ENCODE results near the gene LRFN3.

- TF ChIP-seq CTCF (IDR thresholded peaks at IDR 0.05; ENCODE audit: low read depth, low read length, missing input control) (no peak), RAD21 (IDR thresholded peaks at IDR 0.05) (no peak), RXRA (IDR thresholded peaks at IDR 0.05) (no peak), REST (IDR thresholded peaks at IDR 0.05) (no peak), SP1 (IDR thresholded peaks at IDR 0.05) (no peak), JUND (IDR thresholded peaks at IDR 0.05) (no peak), EGR1 (IDR thresholded peaks at IDR 0.05; ENCODE audit: low read depth in 2 of 2) (no peak), FOXA1 (IDR thresholded peaks at IDR 0.05) (no peak), TAF1 (conservative IDR thresholded peaks at IDR 0.05) (no peak), MAX (IDR thresholded peaks at IDR 0.05) (no peak)
- TF ChIP-seq, protein P1, sequence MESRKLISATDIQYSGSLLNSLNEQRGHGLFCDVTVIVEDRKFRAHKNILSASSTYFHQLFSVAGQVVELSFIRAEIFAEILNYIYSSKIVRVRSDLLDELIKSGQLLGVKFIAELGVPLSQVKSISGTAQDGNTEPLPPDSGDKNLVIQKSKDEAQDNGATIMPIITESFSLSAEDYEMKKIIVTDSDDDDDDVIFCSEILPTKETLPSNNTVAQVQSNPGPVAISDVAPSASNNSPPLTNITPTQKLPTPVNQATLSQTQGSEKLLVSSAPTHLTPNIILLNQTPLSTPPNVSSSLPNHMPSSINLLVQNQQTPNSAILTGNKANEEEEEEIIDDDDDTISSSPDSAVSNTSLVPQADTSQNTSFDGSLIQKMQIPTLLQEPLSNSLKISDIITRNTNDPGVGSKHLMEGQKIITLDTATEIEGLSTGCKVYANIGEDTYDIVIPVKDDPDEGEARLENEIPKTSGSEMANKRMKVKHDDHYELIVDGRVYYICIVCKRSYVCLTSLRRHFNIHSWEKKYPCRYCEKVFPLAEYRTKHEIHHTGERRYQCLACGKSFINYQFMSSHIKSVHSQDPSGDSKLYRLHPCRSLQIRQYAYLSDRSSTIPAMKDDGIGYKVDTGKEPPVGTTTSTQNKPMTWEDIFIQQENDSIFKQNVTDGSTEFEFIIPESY (IDR thresholded peaks at IDR 0.05), result no peak
Observed at GRCh38 chr19:35940839-35941238, 4.7 kb downstream of the LRFN3 start.

Data from liver (tissue), 3 donors.